CD4-positive, alpha-beta T cell (primary cell): ENCODE results near the gene DHRS13. TPM values are rescaled to one million over a fixed set of nuclear protein-coding genes. Genes with fewer than 3 reads are reported as not detected.
A peak's percentile ranks its signal among the peaks of the same experiment; 100 is the strongest.

Experiments
- ATAC-seq: fragments of 200-7000 bp; cut with Tn5 transposase; one replicate; pipeline ENCODE4 v1.10.0; 2022; ENCODE audit warnings: mild to moderate bottlenecking; ENCODE audit not compliant: poor library complexity
- CTCF ChIA-PET: fragments of 350-600 bp; sonication (Branson Sonifier 250); formaldehyde crosslinking; loops from one replicate; lab custom pipeline; 2021; ENCODE audit warnings: antibody characterized with exemption, inconsistent platforms; lab: Charles Lee
- POLR2A ChIA-PET: fragments of 350-600 bp; sonication (Branson Sonifier 250); formaldehyde crosslinking; loops from one replicate; lab custom pipeline; 2021; ENCODE audit warnings: antibody characterized with exemption, inconsistent platforms; lab: Charles Lee
- DNase-seq, 14 experiments: peaks; one replicate each; pipeline ENCODE4 v3.0.0-alpha.2; 2013 to 2020; ENCODE audit warnings: mixed read lengths in 2 of 14
- H3K27ac ChIP-seq, 2 donors: one replicate each; pipeline versions ENCODE4 v1.5.1 to v1.7.0; 2013; ENCODE audit warnings: low read length in 2 of 2, low read depth in 1 of 2, mild to moderate bottlenecking in 1 of 2
- H3K27me3 ChIP-seq, 2 experiments: 1 replicate in 1 of 2; 2 replicates in 1 of 2; pipeline versions ENCODE4 v1.6.1 to v1.7.0; 2013; ENCODE audit warnings: low read length in 2 of 2, control low read depth in 1 of 2, mild to moderate bottlenecking in 1 of 2, moderate library complexity in 1 of 2; ENCODE audit not compliant: insufficient read depth in 2 of 2, control insufficient read depth in 1 of 2
- H3K36me3 ChIP-seq: one replicate; pipeline ENCODE4 v1.6.1; 2013; ENCODE audit warnings: low read length, control low read depth; ENCODE audit not compliant: insufficient read depth
- H3K4me1 ChIP-seq: one replicate; pipeline ENCODE4 v1.6.1; 2013; ENCODE audit warnings: low read length, control low read depth; ENCODE audit not compliant: insufficient read depth
- H3K4me3 ChIP-seq: one replicate; pipeline ENCODE4 v1.5.1; 2013; ENCODE audit warnings: mild to moderate bottlenecking, low read length, moderate library complexity
- H3K9me3 ChIP-seq, 2 experiments: 1 replicate in 1 of 2; 2 replicates in 1 of 2; pipeline versions ENCODE4 v1.6.1 to v1.7.0; 2013; ENCODE audit warnings: low read length in 2 of 2, mild to moderate bottlenecking in 2 of 2, control low read depth in 1 of 2, moderate library complexity in 1 of 2; ENCODE audit not compliant: control insufficient read depth in 1 of 2, insufficient read depth in 1 of 2
- H3K27ac Mint-ChIP-seq: one replicate; pipeline ENCODE4 v1.8.0; 2020; ENCODE audit warnings: mixed read lengths
- H3K27me3 Mint-ChIP-seq: one replicate; pipeline ENCODE4 v1.8.0; 2021; ENCODE audit warnings: mixed read lengths
- H3K36me3 Mint-ChIP-seq: one replicate; pipeline ENCODE4 v1.8.0; 2021; ENCODE audit warnings: low read depth, mixed read lengths
- H3K4me1 Mint-ChIP-seq: one replicate; pipeline ENCODE4 v1.8.0; 2021; ENCODE audit warnings: low read depth, mixed read lengths
- H3K4me3 Mint-ChIP-seq: one replicate; pipeline ENCODE4 v1.8.0; 2020; ENCODE audit warnings: mild to moderate bottlenecking, mixed read lengths
- H3K9me3 Mint-ChIP-seq: one replicate; pipeline ENCODE4 v1.8.0; 2020; ENCODE audit warnings: mixed read lengths
- CTCF ChIP-seq: fragments of 200-600 bp; IDR thresholded peaks from one replicate; pipeline ENCODE4 v1.8.0; 2022; ENCODE audit warnings: antibody characterized with exemption, mild to moderate bottlenecking
- intact Hi-C, 2 experiments: fragments of 100-400 bp; cut with DNase I in 1 of 2; cut with micrococcal nuclease in 1 of 2; formaldehyde crosslinking; loops; one replicate each; pipeline versions ENCODE4 v1.15.1 to v1.9.0; 2023 to 2025; cut with DNase I, micrococcal nuclease
- polyA plus RNA-seq, 2 donors: library from polyadenylated mRNA; unstranded; fragments of 120-200 nt; gene quantifications; one replicate each; pipeline ENCODE4 v1.2.1, GENCODE V29; 2013
- total RNA-seq, 174 experiments: library from RNA in 2 of 174; stranded (reverse) in 2 of 174; gene quantifications; one replicate each; pipeline ENCODE4 v1.2.3 and lab custom pipeline; 2021 to 2026

The DHRS13 gene
- total RNA-seq (10 to 100 TPM; 33.5 to 34.3 TPM), total RNA-seq (lab: John Stamatoyannopoulos, UW) (1.8 to 43.1 (median 26.3) reads per million in 172 experiments)
- polyA plus RNA-seq (2013, experiment 1 of 2), result 11.9 TPM
- polyA plus RNA-seq (2013, experiment 2 of 2), result 12.9 TPM

DNA sequence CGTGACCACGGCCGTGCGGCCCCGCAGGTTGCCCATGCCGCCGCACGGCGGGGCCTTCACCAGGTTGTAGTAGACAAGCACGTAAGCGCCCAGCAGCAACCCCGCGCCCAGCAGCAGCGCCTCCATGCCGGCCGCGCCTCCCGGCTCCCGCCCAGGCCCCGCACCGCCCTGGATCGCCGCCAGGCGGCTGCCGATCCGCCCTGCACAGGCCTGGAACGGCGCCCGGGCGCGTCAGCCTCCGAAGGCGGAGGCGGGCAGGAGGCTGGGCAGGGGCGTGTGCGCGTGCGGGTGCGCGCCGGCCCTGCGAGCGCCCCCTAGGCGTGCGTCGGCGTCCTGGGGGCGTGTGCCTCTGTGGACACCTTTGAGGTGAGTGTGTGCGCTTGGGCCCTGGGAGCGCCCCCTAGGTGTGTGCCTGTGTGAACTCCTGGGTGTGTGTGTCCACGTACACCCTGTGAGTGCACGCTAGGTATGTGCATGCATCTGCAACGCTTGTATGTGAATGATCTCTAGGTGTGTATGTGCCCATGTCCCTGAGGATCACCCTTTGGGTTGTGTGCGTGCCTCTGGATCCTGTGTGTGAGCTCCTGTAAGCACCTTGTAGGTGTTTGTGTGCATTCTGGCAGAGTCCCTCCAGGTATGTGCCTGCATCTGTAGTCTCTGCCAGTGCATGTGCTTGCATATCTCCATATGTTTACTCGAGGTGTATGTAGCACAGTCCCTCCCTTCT lies at the start of gene DHRS13:
Gene DHRS13 (minus strand): TSS at position 261 of the 727 bp plus-strand sequence. CDS start 135 bp downstream, at position 126.
- ChIA-PET CTCF (interaction anchor here (0.6 to 4.7 kb wide), 26 partner anchors 8 to 391 kb away, joined by 3 to 56 read pairs (median 5); partner anchors contain the start of genes ERAL1, FAM222B, NUFIP2 and PHF12), POLR2A (interaction anchor here (0.8 to 2.7 kb wide), 12 partner anchors 10 to 183 kb away, joined by 3 to 32 read pairs (median 5); partner anchors contain the start of genes NEK8, PHF12, RPL23A and TLCD1)
- peak within 1 kb of the TSS; percentile 85 for H3K4me3 Mint-ChIP-seq
- H3K27ac Mint-ChIP-seq, result peak within 1 kb of the TSS; percentile 85
- H3K36me3 ChIP-seq, result peaks cover 38% of the 10 kb centered on the region
- peaks cover 35% of the 10 kb centered on the region for H3K4me1 Mint-ChIP-seq
- peak within 1 kb of the TSS; percentile 79 for H3K4me3 ChIP-seq
- H3K27me3 Mint-ChIP-seq, result no peaks in the 10 kb centered on the region
- H3K36me3 Mint-ChIP-seq, result peaks cover 49% of the 10 kb centered on the region
- H3K4me1 ChIP-seq, result peaks cover 36% of the 10 kb centered on the region
- H3K27me3 ChIP-seq, result no peaks in the 10 kb centered on the region
- no peaks in the 10 kb centered on the region for H3K9me3 ChIP-seq
- TF ChIP-seq CTCF, result peak; percentile 93
- ATAC-seq, result peak; percentile 88
- H3K27ac ChIP-seq, result peak within 1 kb of the TSS; percentile 71 to 76
- DNase-seq, result peak; percentile 88 to 99 (median 95)
- intact Hi-C loops, result loop anchor here (1.0 to 5.0 kb wide), 7 partner anchors 13 to 184 kb away; partner anchors contain the start of genes ERAL1 (in 2 of the 2) and RPL23A (in 1 of the 2)
- H3K9me3 Mint-ChIP-seq, result no peaks in the 10 kb centered on the region

DNA sequence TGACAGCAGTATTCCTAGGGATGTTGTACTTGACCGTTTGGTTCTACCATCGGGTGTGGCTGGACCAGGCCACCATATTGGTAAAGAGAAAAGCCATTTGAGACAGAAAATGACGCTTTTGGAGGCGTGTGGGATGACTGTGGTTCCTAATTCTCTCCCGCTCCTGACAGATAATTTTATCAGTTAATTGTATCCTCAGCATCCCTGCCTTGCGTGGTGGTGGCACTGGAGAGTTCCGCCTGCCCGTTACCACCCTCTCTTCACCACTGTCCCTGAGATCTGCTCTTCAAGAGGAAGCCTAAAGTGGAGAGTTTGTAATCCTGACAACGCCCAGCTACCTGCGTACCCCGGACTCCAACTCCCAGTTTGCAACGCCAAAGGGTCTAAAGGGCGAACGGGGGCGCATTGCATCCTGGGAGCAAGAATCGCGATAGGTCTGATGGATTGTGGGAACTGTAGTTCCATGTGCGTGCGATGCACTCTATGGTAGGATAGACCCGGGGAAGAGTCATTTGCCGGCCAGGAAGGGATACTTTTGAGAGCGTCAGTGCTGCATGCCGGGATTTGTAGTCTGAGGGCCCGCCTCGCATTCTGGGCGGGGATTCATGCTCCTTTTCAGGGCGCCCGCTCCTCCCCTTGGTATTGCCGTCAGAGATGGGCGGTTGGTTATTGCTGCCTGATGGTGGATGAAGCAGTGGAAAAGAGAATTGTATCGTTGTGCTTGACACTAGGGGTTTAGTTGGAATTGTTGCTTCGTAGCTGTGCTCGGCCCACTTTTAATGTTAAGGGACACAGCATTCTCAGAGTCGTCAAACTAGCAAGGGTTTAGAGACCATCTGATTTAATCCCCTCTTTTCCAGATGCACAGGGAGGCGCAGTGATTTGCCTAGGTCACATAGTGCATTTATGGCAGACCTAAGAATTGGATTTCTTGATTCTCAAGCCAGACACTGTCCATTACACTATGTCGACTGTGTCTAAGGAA lies 49.4 kb upstream of the DHRS13 start:
- Histone ChIP-seq H3K4me3 (peak overlapping the region; percentile 64), H3K4me1 (peaks cover 34% of the 10 kb centered on the region), H3K9me3 (no peaks in the 10 kb centered on the region), H3K27ac (peak overlapping the region; percentile 94 to 97), H3K27me3 (no peaks in the 10 kb centered on the region), H3K36me3 (no peaks in the 10 kb centered on the region)
- peak; percentile 71 for ATAC-seq
- peaks cover 15% of the 10 kb centered on the region for H3K4me1 Mint-ChIP-seq
- CTCF ChIA-PET, result interaction anchor here (1.0 to 5.7 kb wide), 15 partner anchors 8 to 305 kb away, joined by 3 to 56 read pairs (median 5); partner anchors contain the start of genes DHRS13, FAM222B, FLOT2 and NEK8
- POLR2A ChIA-PET, result interaction anchor here (0.6 to 10.3 kb wide), 44 partner anchors 9 to 1838 kb away, joined by 3 to 150 read pairs (median 6); partner anchors contain the start of genes ABHD15, ALDOC, BLTP2 and DHRS13
- no peaks in the 10 kb centered on the region for H3K27me3 Mint-ChIP-seq
- intact Hi-C loops, result loop anchor here (1.0 to 10.0 kb wide), 13 partner anchors 35 to 633 kb away; partner anchors contain the start of genes TLCD1 (in 2 of the 2), ALDOC (in 1 of the 2), BLTP2 (in 1 of the 2) and DHRS13 (in 1 of the 2)
- no peaks in the 10 kb centered on the region for H3K9me3 Mint-ChIP-seq
- peaks cover 28% of the 10 kb centered on the region for H3K36me3 Mint-ChIP-seq
- H3K4me3 Mint-ChIP-seq, result no peak overlapping the region
- peak; percentile 89 to 100 (median 94) for DNase-seq
- no peak for TF ChIP-seq CTCF
- no peak overlapping the region for H3K27ac Mint-ChIP-seq
